Renal pelvis (tissue), 12 donors: Measurements from ENCODE around the gene SPRR2A. TPM values are rescaled to one million over a fixed set of nuclear protein-coding genes. Genes with fewer than 3 reads are reported as not detected.
"Not testable (repeated sequence)": the region's sequence is repeated elsewhere in the genome, so short reads cannot be mapped to it uniquely, and the experiment has no call there.

Experiments used
- DNase-seq: peaks from one replicate; pipeline ENCODE4 v3.0.0-alpha.2; 2013
- long read RNA-seq, 16 experiments: transcript quantifications; one replicate each; lab custom pipeline, GENCODE V29; 2026
- polyA plus RNA-seq, 3 donors: library from polyadenylated mRNA; unstranded; fragments of 120-200 nt; gene quantifications; one replicate each; pipeline ENCODE4 v1.2.1, GENCODE V29; 2013; ENCODE audit not compliant: insufficient read length in 3 of 3

Gene SPRR2A
- not detected for polyA plus RNA-seq
- long read RNA-seq, donor 1 = 0 reads
- long read RNA-seq, donor 2 = 0 reads
- long read RNA-seq, donor 3 = 0 reads
- long read RNA-seq, donor 4 = 0 reads
- long read RNA-seq, donor 5 = 0 reads
- long read RNA-seq, donor 6 = 0 reads
- long read RNA-seq, donor 7 = 0 reads
- long read RNA-seq, donor 8 = 0 reads
- long read RNA-seq, donor 9 = 0 reads
- long read RNA-seq, donor 10 = 0 reads
- long read RNA-seq, donor 11 = 0 reads
- long read RNA-seq, donor 12 = 0 reads
- long read RNA-seq, donor 13 = 0 reads
- long read RNA-seq, donor 14 = 0 reads
- long read RNA-seq, donor 15 = 0 reads
- long read RNA-seq, donor 16 = 0 reads

DNA sequence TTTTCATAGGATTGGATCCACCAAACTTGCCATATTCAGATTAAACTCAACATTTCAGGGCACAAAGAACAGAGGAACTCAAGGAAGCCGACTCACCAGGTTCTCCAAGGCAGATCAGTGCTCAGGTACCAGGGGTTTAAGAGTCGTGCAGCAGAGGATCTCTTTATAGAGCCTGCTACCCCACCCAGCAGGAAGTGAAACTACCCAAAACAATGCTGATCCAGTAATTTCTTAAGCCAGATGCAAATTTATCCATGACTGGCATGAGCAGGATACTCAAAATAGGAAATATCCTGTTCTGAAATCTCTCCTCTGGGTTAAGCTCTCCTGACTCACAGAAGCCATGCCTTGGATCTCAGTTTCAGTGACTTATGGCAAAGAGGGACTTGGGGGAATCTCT is at the start of gene SPRR2A:
Gene SPRR2A (minus strand): TSS at position 138 of the 400 bp plus-strand sequence. CDS start 777 bp downstream, outside the sequence.
- DNase-seq = no peak

GRCh38 chr1:153100245-153100644 is 42.9 kb upstream of the SPRR2A start:
- no peak for DNase-seq

GRCh38 chr1:153099461-153100045 is 42.2 kb upstream of the SPRR2A start:
- DNase-seq = no peak

- DNase-seq = no peak
Measured at GRCh38 chr1:153095764-153096163, 38.5 kb upstream of the SPRR2A start.

GRCh38 chr1:153094426-153094825 is 37.1 kb upstream of the SPRR2A start, which contains the start of gene SPRR2E:
Gene SPRR2E (minus strand): TSS chr1:153094526. CDS start chr1:153093751, 775 bp downstream.
- DNase-seq = no peak

GRCh38 chr1:153087652-153088051 is 30.3 kb upstream of the SPRR2A start:
- no peak for DNase-seq

DNA sequence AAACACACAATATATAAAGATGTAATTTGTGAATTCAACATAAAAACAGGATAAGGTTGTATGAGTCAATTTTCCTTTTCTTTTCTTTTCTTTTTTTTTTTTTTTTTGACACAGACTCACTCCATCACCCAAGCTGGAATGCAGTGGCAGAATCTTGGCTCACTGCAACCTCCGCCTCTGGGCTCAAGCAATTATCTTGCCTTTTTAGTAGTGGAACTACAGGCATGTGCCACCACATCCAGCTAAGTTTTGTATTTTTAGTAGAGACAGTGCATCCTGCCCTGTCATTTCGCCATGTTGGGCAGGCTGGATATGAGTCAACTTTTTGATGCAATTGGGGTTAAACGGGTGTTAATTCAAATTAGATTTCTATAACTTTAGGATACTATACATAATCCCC is 24.4 kb upstream of the SPRR2A start:
- DNase-seq = no peak

DNA sequence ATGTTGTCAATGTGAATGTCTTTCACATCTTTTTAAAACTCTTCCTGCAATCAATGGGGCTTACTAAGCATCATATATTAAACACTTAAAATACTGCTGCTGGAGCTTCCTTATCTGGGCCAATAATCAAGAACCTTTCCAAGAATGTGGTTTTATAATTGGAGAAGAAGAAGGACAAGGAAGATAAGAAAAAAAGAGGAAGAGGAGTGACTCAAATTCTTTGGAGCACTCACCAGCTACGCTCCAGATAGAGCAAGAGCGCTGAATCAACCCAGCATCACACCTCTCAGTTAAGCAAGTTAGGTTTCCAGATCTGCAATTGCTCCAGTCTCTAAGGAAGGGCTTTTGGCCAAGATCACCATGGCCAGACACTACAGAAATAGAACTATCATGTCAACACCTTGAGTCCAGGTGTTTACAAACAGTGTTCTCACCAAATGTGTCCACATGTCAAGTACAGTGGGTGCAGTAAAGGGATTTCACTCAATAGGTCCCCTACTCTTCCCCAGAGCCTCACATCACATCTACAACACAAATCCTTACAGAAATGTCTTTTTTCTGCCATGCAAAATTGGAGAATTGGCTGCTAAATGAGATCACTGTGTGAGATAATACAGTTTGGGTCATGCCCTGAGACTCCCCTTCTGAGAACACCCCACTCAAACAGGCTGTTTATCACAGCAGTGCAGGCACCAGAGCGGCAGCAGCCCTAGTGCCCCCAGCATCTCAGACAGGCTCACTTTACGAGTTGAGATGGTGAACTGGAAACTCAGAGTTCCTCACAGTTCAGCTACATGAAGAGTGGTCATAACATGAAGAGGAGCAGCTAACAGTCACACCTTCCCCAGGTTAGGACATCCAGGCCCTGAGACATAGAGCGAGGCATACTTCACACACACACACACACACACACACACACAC is 15.8 kb upstream of the SPRR2A start:
- no peak for DNase-seq

DNA sequence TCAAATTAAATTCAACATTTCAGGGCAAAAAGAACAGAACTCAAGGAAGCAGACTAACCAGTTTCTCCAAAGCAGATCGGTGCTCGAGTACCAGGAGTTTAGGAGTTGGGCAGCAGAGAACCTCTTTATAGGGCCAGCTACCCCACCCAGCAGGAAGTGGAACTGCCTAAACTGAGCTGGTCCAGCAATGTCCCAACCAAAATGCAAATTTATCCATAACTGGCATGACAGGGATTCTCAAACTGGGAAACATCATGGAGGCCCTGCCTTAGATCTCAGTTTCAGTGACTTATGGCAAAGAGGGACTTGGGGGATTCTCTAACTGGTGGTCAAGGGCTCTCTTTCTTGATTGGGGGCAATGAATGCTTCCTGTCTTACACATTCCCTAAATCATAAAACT is 14.2 kb upstream of the SPRR2A start, which contains the start of gene SPRR2B:
Gene SPRR2B (minus strand): TSS at position 101 of the 400 bp plus-strand sequence. CDS start 772 bp downstream, outside the sequence.
- no peak for DNase-seq

DNA sequence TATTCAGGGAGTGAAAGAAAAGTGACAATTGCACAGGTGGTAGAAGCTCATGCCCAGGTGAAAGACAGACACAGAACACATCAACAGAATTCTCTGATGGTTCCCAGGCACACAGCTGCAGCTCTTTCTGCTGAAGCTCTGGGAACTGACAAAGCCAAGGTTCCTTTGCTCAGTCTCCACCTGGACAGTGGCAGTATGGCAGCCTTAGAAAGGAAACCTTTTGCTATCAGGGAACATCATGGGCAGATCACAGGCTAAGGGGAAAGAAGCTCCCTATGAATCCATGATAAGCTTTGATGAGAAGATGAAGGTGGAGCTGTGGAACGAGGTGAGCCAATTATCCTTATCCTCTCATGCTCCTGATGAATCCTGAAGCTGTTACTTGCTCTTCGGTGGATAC is 12.9 kb upstream of the SPRR2A start:
- DNase-seq = no peak

DNA sequence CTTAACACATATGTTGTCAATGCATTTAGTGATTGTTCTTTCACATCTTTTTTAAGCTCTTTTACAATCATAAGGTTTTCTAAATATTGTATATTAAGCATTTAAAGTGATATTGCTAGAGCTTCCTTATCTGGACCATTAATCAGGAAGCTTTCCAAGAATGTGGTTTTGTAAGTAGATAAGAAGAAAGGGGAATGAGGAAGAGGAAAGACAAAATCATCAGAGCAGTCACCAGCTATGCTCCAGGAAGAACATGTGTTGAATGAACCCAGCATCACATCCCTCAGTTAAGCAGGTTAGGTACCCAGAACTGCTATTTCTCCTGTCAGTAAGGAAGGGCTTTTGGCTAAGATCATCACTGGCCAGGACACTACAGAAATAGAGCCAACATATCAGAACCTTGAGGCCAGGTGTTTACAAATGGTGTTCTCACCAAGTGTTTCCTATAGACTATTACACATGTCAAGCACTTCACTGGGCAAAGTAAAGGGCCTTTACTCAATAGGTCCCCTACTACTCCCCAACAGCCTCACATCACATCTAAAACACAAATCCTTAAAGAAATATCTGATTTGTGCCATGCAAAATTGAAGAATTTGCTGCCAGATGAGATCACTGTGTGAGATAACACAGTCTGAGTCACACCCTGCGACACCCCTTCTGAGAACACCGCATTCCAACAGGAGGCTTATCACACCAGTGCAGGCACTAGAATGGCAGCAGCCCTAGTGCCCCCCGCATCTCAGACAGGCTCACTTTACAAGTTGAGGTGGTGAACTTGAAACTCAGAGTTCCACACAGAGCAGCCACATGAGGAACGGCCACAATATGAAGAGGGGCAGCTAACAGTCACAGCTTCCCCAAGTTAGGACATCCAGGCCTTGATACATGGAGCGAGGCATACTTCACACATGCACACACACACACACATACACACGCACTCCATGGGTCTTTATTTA is 1.8 kb upstream of the SPRR2A start:
- DNase-seq = no peak

DNA sequence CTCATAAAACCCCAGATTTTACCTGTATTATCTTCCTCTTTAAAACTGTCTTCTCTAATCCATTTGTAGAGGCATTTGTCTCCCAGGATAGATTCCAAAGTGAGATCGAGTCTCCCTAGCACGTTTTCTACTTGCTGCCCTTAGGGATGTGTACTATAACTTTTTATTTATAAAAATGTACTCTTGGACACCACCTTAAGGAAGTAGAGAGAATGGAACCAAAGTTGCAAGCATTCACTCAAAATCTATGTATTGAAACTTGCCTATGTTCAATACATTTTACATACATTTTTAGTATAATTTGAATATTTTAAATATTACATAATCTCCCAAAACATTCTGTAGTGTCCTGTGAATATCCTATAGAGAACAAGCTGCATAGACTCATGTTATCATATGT is 842 bp upstream of the SPRR2A start:
- DNase-seq = no peak

DNA sequence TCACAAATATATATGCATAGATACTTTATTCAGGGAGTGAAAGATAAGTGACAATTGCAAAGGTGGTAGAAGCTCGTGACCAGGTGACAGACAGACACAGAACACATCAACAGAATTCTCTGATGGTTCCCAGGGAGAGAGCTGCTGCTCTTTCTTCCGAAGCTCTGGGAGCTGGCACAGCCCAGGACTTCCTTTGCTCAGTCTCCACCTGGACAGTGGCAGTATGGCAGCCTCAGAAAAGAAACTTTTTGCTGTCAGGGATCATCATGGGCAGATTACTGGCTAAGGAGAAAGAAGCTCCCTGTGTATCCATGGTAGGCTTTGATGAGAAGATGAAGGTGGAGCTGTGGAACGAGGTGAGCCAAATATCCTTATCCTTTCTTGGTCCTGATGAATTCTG is 1.2 kb downstream of the SPRR2A start:
- not testable (repeated sequence) for DNase-seq

- DNase-seq = no peak
Measured at GRCh38 chr1:153049211-153049610, 8.1 kb downstream of the SPRR2A start.

- no peak for DNase-seq
Measured at GRCh38 chr1:153040950-153041631, 16.2 kb downstream of the SPRR2A start, which contains the start of gene SPRR2D. Gene SPRR2D (minus strand): TSS chr1:153041120. CDS start chr1:153040346, 774 bp downstream.

DNA sequence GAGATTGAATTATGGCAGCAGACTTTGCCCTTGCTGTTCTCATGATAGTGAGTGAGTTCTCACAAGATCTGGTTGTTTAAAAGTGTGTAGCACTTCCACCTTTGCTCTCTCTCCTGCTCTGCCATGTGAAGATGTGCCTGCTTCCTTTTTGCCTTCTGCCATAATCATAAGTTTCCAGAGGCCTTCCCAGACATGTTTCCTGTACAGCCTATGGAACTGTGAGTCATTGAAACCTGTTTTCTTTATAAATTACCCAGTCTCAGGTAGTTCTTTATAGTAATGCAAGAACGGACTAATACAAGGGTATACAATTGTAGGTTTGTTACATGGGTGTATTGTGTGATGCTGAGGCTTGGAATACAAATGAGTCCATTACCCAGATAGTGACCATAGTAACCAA is 22.1 kb downstream of the SPRR2A start:
- DNase-seq = no peak

DNA sequence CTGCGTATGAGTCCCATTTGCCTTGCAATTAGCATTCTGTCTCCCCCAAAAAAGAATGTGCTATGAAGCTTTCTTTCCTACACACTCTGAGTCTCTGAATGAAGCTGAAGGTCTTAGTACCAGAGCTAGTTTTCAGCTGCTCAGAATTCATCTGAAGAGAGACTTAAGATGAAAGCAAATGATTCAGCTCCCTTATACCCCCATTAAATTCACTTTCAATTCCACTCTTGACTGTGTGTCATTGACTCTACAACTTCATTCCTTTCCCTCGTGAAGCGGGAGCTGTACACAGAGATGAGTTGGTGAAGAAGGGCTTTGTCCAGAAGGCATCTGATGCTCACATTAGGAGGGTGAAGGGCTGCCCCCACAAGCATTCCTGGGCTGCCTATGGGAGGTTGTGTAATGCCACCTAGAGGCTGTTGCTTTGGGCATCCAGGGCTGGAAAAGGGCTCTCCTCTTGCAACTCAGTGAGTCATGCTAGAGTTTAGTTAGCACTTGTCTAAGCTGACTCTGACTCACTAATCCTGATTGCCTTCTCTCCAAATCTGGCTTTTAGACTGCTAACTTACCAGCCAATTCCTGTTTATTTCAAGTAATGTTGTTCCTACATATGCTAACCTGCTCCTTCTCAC is 24.5 kb downstream of the SPRR2A start:
- peak; percentile 12 for DNase-seq

DNA sequence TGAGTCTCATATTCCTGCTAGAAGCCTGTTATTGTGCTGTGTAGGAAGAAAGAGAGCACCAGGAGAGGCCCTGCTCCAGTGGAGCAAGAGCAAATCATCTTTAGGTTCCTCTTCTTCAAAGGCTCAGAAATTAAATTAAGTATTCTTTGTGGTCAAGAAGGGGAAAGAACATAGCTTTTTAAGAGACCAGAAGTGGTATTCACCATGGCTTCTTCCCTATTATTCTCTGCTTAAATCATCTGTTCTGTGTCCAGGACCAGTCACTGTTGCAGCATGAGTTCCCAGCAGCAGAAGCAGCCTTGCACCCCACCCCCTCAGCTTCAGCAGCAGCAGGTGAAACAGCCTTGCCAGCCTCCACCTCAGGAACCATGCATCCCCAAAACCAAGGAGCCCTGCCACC is 25.2 kb downstream of the SPRR2A start:
- DNase-seq = no peak

GRCh38 chr1:153030895-153031294 is 26.4 kb downstream of the SPRR2A start, which contains the start of gene SPRR1B:
Gene SPRR1B (plus strand): TSS chr1:153031203. CDS start chr1:153032346, 1,143 bp downstream.
- DNase-seq = no peak

GRCh38 chr1:153028766-153029165 is 28.5 kb downstream of the SPRR2A start:
- DNase-seq = no peak
